Activated naive CD8-positive, alpha-beta T cell treated with anti-CD3 and anti-CD28 coated beads for 36 hours (primary cell): Measurements from ENCODE around the gene DRICH1. TPM values are rescaled to one million over a fixed set of nuclear protein-coding genes. Genes with fewer than 3 reads are reported as not detected.
"Not testable (repeated sequence)": the region's sequence is repeated elsewhere in the genome, so short reads cannot be mapped to it uniquely, and the experiment has no call there.

Source experiments
- DNase-seq: peaks from one replicate; pipeline ENCODE4 v3.0.0; 2021
- H3K27ac Mint-ChIP-seq: one replicate; pipeline ENCODE4 v1.8.0; 2022; ENCODE audit warnings: mild to moderate bottlenecking, moderate library complexity, mixed read lengths
- H3K27me3 Mint-ChIP-seq: one replicate; pipeline ENCODE4 v1.8.0; 2022; ENCODE audit warnings: mild to moderate bottlenecking, mixed read lengths
- H3K36me3 Mint-ChIP-seq: one replicate; pipeline ENCODE4 v1.8.0; 2021; ENCODE audit warnings: mild to moderate bottlenecking, mixed read lengths
- H3K4me1 Mint-ChIP-seq: one replicate; pipeline ENCODE4 v1.8.0; 2021; ENCODE audit warnings: mixed read lengths
- H3K4me3 Mint-ChIP-seq: one replicate; pipeline ENCODE4 v1.8.0; 2022; ENCODE audit warnings: mild to moderate bottlenecking, moderate library complexity, mixed read lengths
- H3K9me3 Mint-ChIP-seq: one replicate; pipeline ENCODE4 v1.8.0; 2022; ENCODE audit warnings: mixed read lengths
- total RNA-seq, 2 experiments: library from RNA; stranded (reverse); gene quantifications; one replicate each; pipeline ENCODE4 v1.2.3, GENCODE V29; 2021

Gene DRICH1
- total RNA-seq, 2 experiments from 2014 or later = not detected

GRCh38 chr22:23622634-23623033 lies 9.5 kb downstream of the DRICH1 start:
- no peaks in the 10 kb centered on the region for H3K4me1 Mint-ChIP-seq
- H3K27ac Mint-ChIP-seq = no peak overlapping the region
- H3K27me3 Mint-ChIP-seq = peaks cover 3% of the 10 kb centered on the region
- DNase-seq = no peak
- H3K36me3 Mint-ChIP-seq = no peaks in the 10 kb centered on the region
- no peak overlapping the region for H3K4me3 Mint-ChIP-seq
- no peaks in the 10 kb centered on the region for H3K9me3 Mint-ChIP-seq

GRCh38 chr22:23621916-23622315 lies 10.2 kb downstream of the DRICH1 start:
- not testable (repeated sequence) for H3K36me3 Mint-ChIP-seq, H3K27ac Mint-ChIP-seq, DNase-seq, H3K4me1 Mint-ChIP-seq, H3K27me3 Mint-ChIP-seq, H3K4me3 Mint-ChIP-seq, H3K9me3 Mint-ChIP-seq

DNA sequence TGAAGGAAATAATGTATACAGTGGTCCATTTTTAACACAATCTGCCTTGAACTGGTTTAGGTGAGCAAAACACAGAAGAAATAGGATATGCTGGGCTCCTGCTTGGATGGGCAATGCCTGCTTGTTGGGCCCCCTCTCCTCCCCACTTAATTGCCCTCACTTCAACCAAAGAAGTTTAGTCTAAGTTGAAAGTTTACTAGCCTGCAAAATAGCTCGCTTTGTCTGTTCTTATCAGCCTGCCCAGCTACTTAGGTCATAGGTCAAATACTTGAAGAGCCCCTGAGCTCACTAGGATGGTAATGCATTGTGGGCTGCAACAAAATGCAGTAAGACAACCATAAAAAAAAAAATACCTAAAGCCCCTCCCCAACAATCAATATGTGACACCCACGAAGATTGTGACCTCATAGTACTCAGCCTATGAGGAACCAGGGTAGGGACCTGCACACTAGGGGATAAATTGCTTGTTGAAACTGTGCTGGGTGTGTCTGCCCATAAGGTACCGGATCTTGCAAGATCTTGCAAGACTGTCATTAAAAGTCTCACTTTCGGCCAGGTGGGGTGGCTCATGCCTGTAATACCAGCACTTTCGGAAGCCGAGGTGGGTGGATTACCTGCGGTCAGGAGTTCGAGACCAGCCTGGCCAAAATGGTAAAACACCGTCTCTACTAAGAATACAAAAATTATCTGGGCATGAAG lies 10.9 kb downstream of the DRICH1 start:
- Mint-ChIP-seq H3K36me3 (no peaks in the 10 kb centered on the region), H3K9me3 (no peaks in the 10 kb centered on the region), H3K27me3 (peaks cover 3% of the 10 kb centered on the region), H3K4me1 (no peaks in the 10 kb centered on the region), H3K4me3 (no peak overlapping the region), H3K27ac (no peak overlapping the region)
- no peak for DNase-seq

DNA sequence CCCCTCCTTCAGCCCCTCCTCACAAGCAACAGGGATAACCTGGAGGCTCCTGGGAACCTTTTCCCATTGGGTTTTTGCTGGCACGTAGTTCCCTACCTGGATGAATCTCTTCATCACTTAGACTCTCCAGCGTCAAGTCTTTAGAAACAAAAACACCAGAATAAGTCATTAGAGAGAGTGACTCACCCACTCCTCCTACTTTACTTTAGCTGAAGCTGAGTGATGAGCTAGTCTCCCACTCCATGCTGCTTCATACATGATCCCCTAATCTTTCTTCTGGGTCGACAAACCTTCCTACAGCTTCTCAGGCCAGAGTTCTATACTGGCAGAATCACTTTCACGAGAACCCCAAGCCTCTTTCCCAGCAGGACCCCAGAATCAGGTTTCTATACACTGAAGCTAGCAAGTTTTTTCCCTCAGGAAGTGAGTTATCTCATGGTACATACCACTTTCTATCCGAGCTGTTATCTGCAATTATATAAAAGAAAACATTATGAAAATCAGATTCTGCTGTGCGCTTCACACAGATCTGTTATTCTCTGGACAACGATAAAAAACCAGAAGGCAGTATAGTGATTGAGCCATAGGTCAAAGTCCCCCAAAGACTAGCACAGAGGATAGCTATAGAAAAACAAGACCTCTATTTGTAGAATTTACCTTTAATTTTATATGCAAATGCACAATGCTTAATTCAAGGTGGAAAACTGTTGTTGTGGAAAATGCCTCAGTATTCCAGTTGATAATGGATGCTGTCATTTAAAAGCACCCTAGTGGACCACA lies 18.7 kb downstream of the DRICH1 start:
- no peaks in the 10 kb centered on the region for H3K36me3 Mint-ChIP-seq
- H3K4me3 Mint-ChIP-seq = no peak overlapping the region
- no peaks in the 10 kb centered on the region for H3K27me3 Mint-ChIP-seq
- no peak for DNase-seq
- no peak overlapping the region for H3K27ac Mint-ChIP-seq
- peaks cover 9% of the 10 kb centered on the region for H3K4me1 Mint-ChIP-seq
- H3K9me3 Mint-ChIP-seq = no peaks in the 10 kb centered on the region

DNA sequence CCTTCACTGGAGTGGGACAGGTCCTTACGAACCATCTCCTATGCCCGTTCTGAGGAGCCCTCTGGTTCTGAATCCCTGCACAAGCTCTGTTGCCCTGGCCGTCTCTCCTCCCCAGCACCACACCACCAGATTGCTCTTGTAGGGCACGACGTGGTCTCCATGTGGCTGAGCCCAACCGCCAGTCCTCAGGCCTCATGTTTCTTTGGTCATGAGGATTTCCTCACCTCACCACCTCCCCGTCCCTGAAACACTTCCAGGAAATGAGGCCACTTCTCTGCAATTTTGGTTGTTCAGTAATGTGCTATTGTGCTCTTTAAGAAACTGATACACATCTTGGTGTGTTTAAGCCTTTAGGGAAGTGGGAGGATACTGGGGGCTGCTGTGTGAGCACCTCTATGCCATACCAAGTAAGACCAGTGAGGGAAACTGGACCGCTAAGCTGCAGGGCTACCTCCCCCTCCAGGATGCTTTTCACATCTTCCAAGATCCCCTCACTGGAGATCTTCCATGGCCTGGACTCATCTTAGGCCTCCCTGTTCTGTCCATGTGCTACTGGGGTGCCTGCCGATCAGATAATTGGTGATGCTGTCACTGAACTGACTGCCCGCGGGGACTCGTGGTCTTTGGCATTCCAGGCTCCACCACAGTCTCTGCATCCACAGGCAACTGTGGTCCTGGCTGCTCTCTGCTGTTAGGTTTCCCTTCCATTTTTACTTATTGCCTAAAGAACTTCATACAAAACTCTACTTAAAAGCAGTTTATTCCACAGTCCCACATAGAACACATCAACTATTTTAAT lies 21.9 kb downstream of the DRICH1 start:
- Mint-ChIP-seq H3K9me3 (no peaks in the 10 kb centered on the region), H3K4me3 (no peak overlapping the region), H3K4me1 (peaks cover 9% of the 10 kb centered on the region), H3K27ac (no peak overlapping the region), H3K36me3 (no peaks in the 10 kb centered on the region), H3K27me3 (no peaks in the 10 kb centered on the region)
- DNase-seq = no peak

DNA sequence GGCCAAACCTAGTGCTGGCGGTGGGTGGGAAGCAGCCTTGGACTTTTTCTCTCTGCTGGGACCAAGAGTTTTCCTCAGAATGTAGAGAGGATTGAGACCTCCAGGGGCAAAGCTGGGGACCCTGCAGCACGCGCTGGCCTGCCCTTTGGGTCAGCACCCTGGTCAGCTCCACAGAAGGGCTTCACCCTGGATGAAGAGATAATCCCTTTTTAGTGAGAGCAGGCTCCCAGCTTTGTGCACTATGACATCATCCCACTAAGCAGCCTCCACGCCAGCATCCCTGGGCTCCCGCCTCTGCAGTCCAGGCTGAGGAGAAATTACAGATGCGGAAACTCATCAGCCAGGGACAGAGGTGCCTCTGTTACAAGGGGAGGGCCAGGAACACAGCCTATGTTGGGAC lies 23.5 kb downstream of the DRICH1 start:
- Mint-ChIP-seq H3K9me3 (no peaks in the 10 kb centered on the region), H3K36me3 (no peaks in the 10 kb centered on the region), H3K4me3 (no peak overlapping the region), H3K4me1 (peaks cover 5% of the 10 kb centered on the region), H3K27ac (no peak overlapping the region), H3K27me3 (no peaks in the 10 kb centered on the region)
- DNase-seq = no peak

DNA sequence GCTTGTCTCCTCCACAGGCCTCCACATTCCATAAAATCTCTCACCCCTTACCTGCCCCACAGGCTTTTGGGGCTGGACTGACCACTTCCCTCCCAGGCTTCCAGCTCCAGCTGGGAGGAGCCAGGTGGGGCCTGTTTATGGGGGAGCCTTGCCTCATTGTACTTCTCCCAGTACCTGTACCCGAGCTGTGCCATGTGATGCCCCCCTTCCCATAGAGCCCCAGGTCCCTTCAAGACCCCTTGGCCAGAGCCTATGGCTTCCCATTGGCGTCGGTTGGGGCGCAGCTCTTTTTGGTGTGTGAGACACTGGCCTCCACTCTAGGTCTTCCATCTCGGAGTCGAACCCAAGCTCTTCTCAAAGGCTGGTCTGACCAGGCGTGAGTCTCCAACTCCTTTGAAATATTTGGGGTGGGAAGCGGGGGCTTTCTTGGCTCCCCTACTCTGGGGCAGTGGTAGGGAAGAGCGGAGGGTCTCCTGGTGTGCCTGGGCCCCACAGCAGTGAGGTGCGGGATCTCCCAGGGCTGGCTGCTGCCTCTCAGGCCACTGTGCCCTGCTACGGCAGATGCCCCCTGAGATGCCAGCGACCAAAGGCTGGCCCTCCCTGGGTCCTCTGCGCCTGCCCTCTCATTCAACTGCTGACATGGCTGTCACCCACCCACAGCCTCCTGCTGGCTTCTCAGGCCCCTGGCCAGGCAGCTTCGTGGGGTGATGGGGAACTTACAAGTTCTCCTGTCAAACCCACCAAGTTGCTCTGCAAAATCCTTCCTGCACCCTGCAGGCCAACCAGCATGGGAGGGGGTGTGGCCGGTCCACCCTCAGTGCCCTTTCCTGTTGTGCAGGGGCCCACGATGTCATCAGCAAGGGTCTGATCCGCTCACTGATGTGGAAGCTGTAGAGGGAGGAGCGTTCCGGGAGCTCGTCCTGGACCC lies 25.7 kb downstream of the DRICH1 start:
- Mint-ChIP-seq H3K36me3 (no peaks in the 10 kb centered on the region), H3K27me3 (no peaks in the 10 kb centered on the region), H3K4me1 (peaks cover 5% of the 10 kb centered on the region), H3K4me3 (no peak overlapping the region), H3K9me3 (no peaks in the 10 kb centered on the region), H3K27ac (no peak overlapping the region)
- DNase-seq = no peak

GRCh38 chr22:23604939-23605712 lies 27.0 kb downstream of the DRICH1 start:
- H3K4me1 Mint-ChIP-seq = no peaks in the 10 kb centered on the region
- H3K27ac Mint-ChIP-seq = no peak overlapping the region
- no peaks in the 10 kb centered on the region for H3K9me3 Mint-ChIP-seq
- no peaks in the 10 kb centered on the region for H3K36me3 Mint-ChIP-seq
- no peaks in the 10 kb centered on the region for H3K27me3 Mint-ChIP-seq
- no peak for DNase-seq
- H3K4me3 Mint-ChIP-seq = no peak overlapping the region

- no peaks in the 10 kb centered on the region for H3K36me3 Mint-ChIP-seq
- H3K27ac Mint-ChIP-seq = no peak overlapping the region
- H3K27me3 Mint-ChIP-seq = no peaks in the 10 kb centered on the region
- no peak for DNase-seq
- no peaks in the 10 kb centered on the region for H3K9me3 Mint-ChIP-seq
- H3K4me1 Mint-ChIP-seq = no peaks in the 10 kb centered on the region
- no peak overlapping the region for H3K4me3 Mint-ChIP-seq
Measured at GRCh38 chr22:23603266-23603665, 28.9 kb downstream of the DRICH1 start.

GRCh38 chr22:23598805-23599518 lies 33.2 kb downstream of the DRICH1 start:
- Mint-ChIP-seq H3K4me1 (no peaks in the 10 kb centered on the region), H3K4me3 (no peak overlapping the region), H3K27ac (no peak overlapping the region), H3K27me3 (no peaks in the 10 kb centered on the region), H3K9me3 (no peaks in the 10 kb centered on the region), H3K36me3 (no peaks in the 10 kb centered on the region)
- DNase-seq = no peak

DNA sequence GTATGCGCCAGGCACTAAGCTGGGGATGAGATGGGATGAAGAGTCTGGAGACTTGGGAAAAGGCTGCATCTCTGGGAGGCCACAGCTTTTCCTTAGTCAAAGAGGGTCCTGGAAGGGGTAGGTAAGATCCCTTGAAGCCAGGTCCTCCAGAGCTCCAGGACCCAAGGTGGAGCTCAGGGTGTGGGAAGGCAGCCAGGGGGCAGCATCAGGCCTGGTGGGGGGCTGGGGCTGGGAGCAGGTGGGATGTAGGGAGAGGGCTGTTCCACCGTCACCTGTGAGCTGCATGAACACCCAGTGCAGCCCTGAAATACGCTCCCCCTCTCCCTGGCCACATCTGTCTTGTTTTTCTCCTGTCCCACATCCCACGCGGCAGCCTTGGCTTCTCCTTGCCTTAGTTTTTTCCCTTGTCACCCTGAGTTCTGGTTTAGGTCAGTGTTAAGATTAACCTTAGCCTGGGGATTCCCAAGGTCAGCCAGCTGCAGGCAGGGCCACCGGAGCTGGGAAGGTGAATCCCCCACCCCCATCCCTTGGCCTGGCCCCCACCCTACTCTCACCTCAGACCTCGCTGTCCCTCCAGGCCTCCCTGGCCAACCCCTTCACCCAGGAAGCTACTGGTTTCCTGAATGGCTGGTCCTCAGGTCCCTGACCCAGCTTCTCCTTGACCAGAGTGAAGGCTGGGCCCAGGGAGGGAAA lies 34.4 kb downstream of the DRICH1 start:
- not testable (repeated sequence) for H3K4me3 Mint-ChIP-seq, H3K36me3 Mint-ChIP-seq, H3K27ac Mint-ChIP-seq, H3K4me1 Mint-ChIP-seq, DNase-seq, H3K9me3 Mint-ChIP-seq, H3K27me3 Mint-ChIP-seq

GRCh38 chr22:23595904-23596303 lies 36.2 kb downstream of the DRICH1 start:
- not testable (repeated sequence) for H3K36me3 Mint-ChIP-seq, H3K4me3 Mint-ChIP-seq, DNase-seq, H3K27ac Mint-ChIP-seq, H3K9me3 Mint-ChIP-seq, H3K27me3 Mint-ChIP-seq, H3K4me1 Mint-ChIP-seq

GRCh38 chr22:23591846-23592245 lies 40.3 kb downstream of the DRICH1 start:
- Mint-ChIP-seq H3K4me1 (no peaks in the 10 kb centered on the region), H3K36me3 (no peaks in the 10 kb centered on the region)

More at GRCh38 chr22:23591846-23592245, 40.3 kb downstream of the DRICH1 start:
- Mint-ChIP-seq H3K9me3 (no peaks in the 10 kb centered on the region), H3K4me3 (no peak overlapping the region), H3K27ac (no peak overlapping the region), H3K27me3 (no peaks in the 10 kb centered on the region)
- no peak for DNase-seq
